CD4-positive, CD25-positive, alpha-beta regulatory T cell (primary cell): ENCODE measurements around the gene CCDC93. TPM values are rescaled to one million over a fixed set of nuclear protein-coding genes. Genes with fewer than 3 reads are reported as not detected.

ENCODE experiments used
- ATAC-seq, 2 donors: fragments of 150-1000 bp; cut with Tn5 transposase; one replicate each; pipeline ENCODE4 v1.10.0; 2021; ENCODE audit warnings: low read depth in 2 of 2, moderate number of reproducible peaks in 2 of 2, moderate library complexity in 1 of 2
- DNase-seq, 3 donors: peaks; one replicate each; pipeline versions ENCODE4 v3.0.0 to v3.0.0-alpha.2; 2012 to 2022; ENCODE audit warnings: mixed read lengths in 1 of 3
- H3K27ac ChIP-seq: one replicate; pipeline ENCODE4 v1.7.0; 2013; ENCODE audit warnings: mild to moderate bottlenecking, low read length; ENCODE audit not compliant: insufficient read depth, poor library complexity, severe bottlenecking
- H3K27me3 ChIP-seq: one replicate; pipeline ENCODE4 v1.7.0; 2013; ENCODE audit warnings: low read length; ENCODE audit not compliant: control insufficient read depth, insufficient read depth
- H3K36me3 ChIP-seq: one replicate; pipeline ENCODE4 v1.7.0; 2013; ENCODE audit warnings: mild to moderate bottlenecking, low read length, moderate library complexity; ENCODE audit not compliant: control insufficient read depth, insufficient read depth
- H3K4me1 ChIP-seq: 2 replicates; pipeline ENCODE4 v1.7.0; 2013; ENCODE audit warnings: mild to moderate bottlenecking, low read length; ENCODE audit not compliant: insufficient read depth, control insufficient read depth, poor library complexity, severe bottlenecking
- H3K4me3 ChIP-seq: one replicate; pipeline ENCODE4 v1.7.0; 2013; ENCODE audit warnings: low read depth, mild to moderate bottlenecking, low read length, moderate library complexity
- H3K9me3 ChIP-seq, 2 experiments: 1 replicate in 1 of 2; 2 replicates in 1 of 2; pipeline ENCODE4 v1.7.0; 2013; ENCODE audit warnings: low read length in 2 of 2, mild to moderate bottlenecking in 1 of 2, moderate library complexity in 1 of 2; ENCODE audit not compliant: control insufficient read depth in 2 of 2
- H3K27ac Mint-ChIP-seq, 3 donors: one replicate each; pipeline ENCODE4 v1.8.0; 2020 to 2022; ENCODE audit warnings: mild to moderate bottlenecking in 3 of 3, mixed read lengths in 3 of 3, moderate library complexity in 2 of 3
- H3K27me3 Mint-ChIP-seq: one replicate; pipeline ENCODE4 v1.8.0; 2022; ENCODE audit warnings: mild to moderate bottlenecking, mixed read lengths
- H3K36me3 Mint-ChIP-seq: one replicate; pipeline ENCODE4 v1.8.0; 2020; ENCODE audit warnings: mixed read lengths
- H3K4me1 Mint-ChIP-seq, 4 donors: one replicate each; pipeline ENCODE4 v1.8.0; 2020 to 2022; ENCODE audit warnings: mixed read lengths in 4 of 4, mild to moderate bottlenecking in 1 of 4
- H3K4me3 Mint-ChIP-seq, 4 donors: one replicate each; pipeline ENCODE4 v1.8.0; 2020 to 2022; ENCODE audit warnings: mild to moderate bottlenecking in 4 of 4, mixed read lengths in 4 of 4, moderate library complexity in 3 of 4
- H3K9me3 Mint-ChIP-seq, 7 donors: one replicate each; pipeline ENCODE4 v1.8.0; 2020 to 2022; ENCODE audit warnings: mixed read lengths in 7 of 7, mild to moderate bottlenecking in 3 of 7, moderate library complexity in 2 of 7
- polyA plus RNA-seq, 4 donors: library from polyadenylated mRNA; unstranded; fragments of 300-500 nt; fragmentation: Illumina TruSeq; gene quantifications; one replicate each; pipeline ENCODE4 v1.2.3, GENCODE V29; 2021
- total RNA-seq: library from RNA; stranded (reverse); gene quantifications from one replicate; pipeline ENCODE4 v1.2.3, GENCODE V29; 2022

CCDC93 gene
- total and polyA plus RNA-seq, 5 donors from 2014 or later: 4.6 to 58.9 (median 6.3) TPM

GRCh38 chr2:118044854-118045253 lies 31.0 kb upstream of the CCDC93 start:
- DNase-seq: no peak
- Mint-ChIP-seq H3K27ac (no peak overlapping the region), H3K36me3 (no peaks in the 10 kb centered on the region), H3K9me3 (no peaks in the 10 kb centered on the region), H3K4me1 (no peaks in the 10 kb centered on the region), H3K4me3 (no peak overlapping the region), H3K27me3 (peaks cover 51% of the 10 kb centered on the region)
- Histone ChIP-seq H3K9me3 (no peaks in the 10 kb centered on the region), H3K27me3 (peaks cover 21% of the 10 kb centered on the region), H3K4me1 (no peaks in the 10 kb centered on the region), H3K36me3 (no peaks in the 10 kb centered on the region), H3K4me3 (no peak overlapping the region), H3K27ac (no peak overlapping the region)
- no peak for ATAC-seq

GRCh38 chr2:118044103-118044716 lies 30.3 kb upstream of the CCDC93 start:
- H3K4me3 ChIP-seq: no peak overlapping the region
- Mint-ChIP-seq H3K27me3 (peaks cover 56% of the 10 kb centered on the region), H3K36me3 (no peaks in the 10 kb centered on the region), H3K4me1 (no peaks in the 10 kb centered on the region), H3K4me3 (no peak overlapping the region), H3K27ac (no peak overlapping the region), H3K9me3 (no peaks in the 10 kb centered on the region)
- H3K27me3 ChIP-seq: peaks cover 20% of the 10 kb centered on the region
- no peaks in the 10 kb centered on the region for H3K36me3 ChIP-seq
- no peaks in the 10 kb centered on the region for H3K9me3 ChIP-seq
- no peak overlapping the region for H3K27ac ChIP-seq
- ATAC-seq (no peak), DNase-seq (no peak)
- H3K4me1 ChIP-seq: no peaks in the 10 kb centered on the region

GRCh38 chr2:118040891-118041290 lies 27.0 kb upstream of the CCDC93 start:
- H3K36me3 Mint-ChIP-seq: no peaks in the 10 kb centered on the region
- H3K9me3 ChIP-seq: peaks cover 2 to 6% of the 10 kb centered on the region in 2 experiments
- H3K4me3 Mint-ChIP-seq: no peak overlapping the region
- no peaks in the 10 kb centered on the region for H3K4me1 Mint-ChIP-seq
- no peak overlapping the region for H3K4me3 ChIP-seq
- DNase-seq (no peak), ATAC-seq (no peak)
- H3K27ac ChIP-seq: no peak overlapping the region
- no peaks in the 10 kb centered on the region for H3K4me1 ChIP-seq
- no peak overlapping the region for H3K27ac Mint-ChIP-seq
- peaks cover 21% of the 10 kb centered on the region for H3K27me3 ChIP-seq
- peaks cover 54% of the 10 kb centered on the region for H3K27me3 Mint-ChIP-seq
- H3K36me3 ChIP-seq: no peaks in the 10 kb centered on the region
- peaks cover 0 to 8% (median 3%) of the 10 kb centered on the region in 7 donors for H3K9me3 Mint-ChIP-seq

GRCh38 chr2:118032169-118033013 lies 18.5 kb upstream of the CCDC93 start:
- Histone ChIP-seq H3K4me1 (no peaks in the 10 kb centered on the region), H3K27ac (no peak overlapping the region), H3K36me3 (no peaks in the 10 kb centered on the region), H3K4me3 (no peak overlapping the region), H3K9me3 (peaks cover 4 to 10% of the 10 kb centered on the region in 2 experiments), H3K27me3 (peaks cover 21% of the 10 kb centered on the region)
- no peak overlapping the region for H3K27ac Mint-ChIP-seq
- no peaks in the 10 kb centered on the region for H3K36me3 Mint-ChIP-seq
- H3K9me3 Mint-ChIP-seq: peaks cover 2 to 11% (median 4%) of the 10 kb centered on the region in 7 donors
- ATAC-seq: peak; percentile 52 to 72
- H3K4me1 Mint-ChIP-seq: peaks cover 0 to 3% (median 0%) of the 10 kb centered on the region in 4 donors
- H3K4me3 Mint-ChIP-seq: no peak overlapping the region
- H3K27me3 Mint-ChIP-seq: peaks cover 44% of the 10 kb centered on the region
- DNase-seq: peak; percentile 16 to 58 (median 35)

GRCh38 chr2:118031566-118031965 lies 17.7 kb upstream of the CCDC93 start:
- peaks cover 19% of the 10 kb centered on the region for H3K27me3 ChIP-seq
- H3K4me1 ChIP-seq: no peaks in the 10 kb centered on the region
- H3K27me3 Mint-ChIP-seq: peaks cover 50% of the 10 kb centered on the region
- ATAC-seq (no peak), DNase-seq (no peak)
- no peak overlapping the region for H3K27ac Mint-ChIP-seq
- no peak overlapping the region for H3K4me3 Mint-ChIP-seq
- peaks cover under 1 to 10% (median 4%) of the 10 kb centered on the region in 7 donors for H3K9me3 Mint-ChIP-seq
- H3K36me3 Mint-ChIP-seq: no peaks in the 10 kb centered on the region
- H3K4me3 ChIP-seq: no peak overlapping the region
- H3K27ac ChIP-seq: no peak overlapping the region
- no peaks in the 10 kb centered on the region for H3K36me3 ChIP-seq
- H3K4me1 Mint-ChIP-seq: peaks cover 0 to 3% (median 0%) of the 10 kb centered on the region in 4 donors
- H3K9me3 ChIP-seq: peaks cover 4 to 10% of the 10 kb centered on the region in 2 experiments

- no peaks in the 10 kb centered on the region for H3K36me3 Mint-ChIP-seq
- peaks cover 0 to 3% (median 0%) of the 10 kb centered on the region in 4 donors for H3K4me1 Mint-ChIP-seq
- DNase-seq (no peak), ATAC-seq (no peak)
- no peak overlapping the region for H3K4me3 Mint-ChIP-seq
- Histone ChIP-seq H3K27ac (no peak overlapping the region), H3K27me3 (peaks cover 13% of the 10 kb centered on the region), H3K4me3 (no peak overlapping the region), H3K4me1 (no peaks in the 10 kb centered on the region), H3K9me3 (no peaks in the 10 kb centered on the region), H3K36me3 (no peaks in the 10 kb centered on the region)
- H3K9me3 Mint-ChIP-seq: peaks cover 0 to 4% (median 0%) of the 10 kb centered on the region in 7 donors
- H3K27ac Mint-ChIP-seq: no peak overlapping the region
- H3K27me3 Mint-ChIP-seq: peaks cover 56% of the 10 kb centered on the region
Observed at GRCh38 chr2:118029025-118029424, 15.2 kb upstream of the CCDC93 start.

GRCh38 chr2:118021356-118021755 lies 7.5 kb upstream of the CCDC93 start:
- ATAC-seq: no peak
- H3K9me3 ChIP-seq: no peaks in the 10 kb centered on the region
- Mint-ChIP-seq H3K27ac (no peak overlapping the region), H3K36me3 (no peaks in the 10 kb centered on the region), H3K4me3 (no peak overlapping the region), H3K27me3 (peaks cover 49% of the 10 kb centered on the region), H3K4me1 (peaks cover 4 to 13% (median 10%) of the 10 kb centered on the region in 4 donors), H3K9me3 (peaks cover 0 to 2% (median 0%) of the 10 kb centered on the region in 7 donors)
- DNase-seq: no peak
- no peaks in the 10 kb centered on the region for H3K36me3 ChIP-seq
- no peak overlapping the region for H3K27ac ChIP-seq
- H3K4me3 ChIP-seq: no peak overlapping the region
- H3K4me1 ChIP-seq: no peaks in the 10 kb centered on the region
- H3K27me3 ChIP-seq: peaks cover 11% of the 10 kb centered on the region
